GM21390 (cell line): ENCODE measurements around the gene PHYH.
A peak's percentile ranks its signal among the peaks of the same experiment; 100 is the strongest.
"Not testable (repeated sequence)": the region's sequence is repeated elsewhere in the genome, so short reads cannot be mapped to it uniquely, and the experiment has no call there.

Experiments
- ATAC-seq: cut with Tn5 transposase; IDR thresholded peaks from one replicate; pipeline ENCODE4 v1.9.1; 2021; ENCODE audit not compliant: unreplicated experiment

PHYH gene

DNA sequence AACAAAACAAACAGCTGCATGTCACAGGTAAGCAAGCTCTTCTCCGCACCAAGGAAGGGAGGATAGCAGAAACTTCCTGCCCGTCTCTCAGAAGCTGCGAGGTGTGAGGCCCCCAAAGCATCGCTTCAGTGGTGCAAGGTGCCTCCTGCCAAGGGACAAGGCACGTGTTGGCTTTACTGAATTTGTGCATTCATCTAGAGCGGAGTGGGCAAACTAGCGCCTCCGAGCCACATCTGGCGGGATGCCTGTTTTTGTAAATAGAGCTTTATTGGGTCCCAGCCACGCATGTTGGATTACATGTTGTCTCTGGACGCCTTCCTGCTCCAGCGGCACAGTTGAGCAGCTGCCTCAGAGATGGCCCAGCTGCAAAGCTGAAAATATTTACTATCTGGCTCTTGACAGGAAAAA lies 27.7 kb downstream of the PHYH start:
- ATAC-seq = no peak

DNA sequence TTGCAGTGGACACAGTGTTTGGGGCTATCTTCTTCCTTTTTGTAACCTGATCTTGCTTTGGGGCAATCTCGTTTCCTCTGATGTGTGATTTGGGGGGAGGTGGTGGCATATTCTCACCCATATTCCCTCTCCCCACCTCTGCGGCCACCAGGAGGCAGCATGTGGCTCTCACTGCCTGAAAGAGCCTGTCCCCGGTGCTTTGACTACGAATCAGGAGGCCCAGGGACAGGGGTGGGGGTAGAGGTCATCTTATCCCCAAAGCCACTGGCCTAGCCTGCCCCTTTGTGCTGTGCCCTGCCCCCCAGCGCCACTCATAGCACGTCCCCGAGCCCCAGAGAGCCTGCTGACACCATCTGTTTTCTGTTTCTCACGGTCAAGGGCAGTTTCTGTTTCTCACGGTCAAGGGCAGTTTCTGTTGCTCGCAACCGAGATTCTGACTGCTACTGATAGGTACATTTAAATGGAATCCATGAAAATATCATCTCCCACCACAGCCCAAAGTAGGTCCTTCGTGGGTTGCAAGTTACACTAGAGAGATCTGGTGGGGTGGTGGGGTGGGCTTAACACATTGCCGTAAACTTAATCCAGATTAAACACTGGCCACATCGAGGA lies 28.2 kb downstream of the PHYH start:
- peak; percentile 79 for ATAC-seq

DNA sequence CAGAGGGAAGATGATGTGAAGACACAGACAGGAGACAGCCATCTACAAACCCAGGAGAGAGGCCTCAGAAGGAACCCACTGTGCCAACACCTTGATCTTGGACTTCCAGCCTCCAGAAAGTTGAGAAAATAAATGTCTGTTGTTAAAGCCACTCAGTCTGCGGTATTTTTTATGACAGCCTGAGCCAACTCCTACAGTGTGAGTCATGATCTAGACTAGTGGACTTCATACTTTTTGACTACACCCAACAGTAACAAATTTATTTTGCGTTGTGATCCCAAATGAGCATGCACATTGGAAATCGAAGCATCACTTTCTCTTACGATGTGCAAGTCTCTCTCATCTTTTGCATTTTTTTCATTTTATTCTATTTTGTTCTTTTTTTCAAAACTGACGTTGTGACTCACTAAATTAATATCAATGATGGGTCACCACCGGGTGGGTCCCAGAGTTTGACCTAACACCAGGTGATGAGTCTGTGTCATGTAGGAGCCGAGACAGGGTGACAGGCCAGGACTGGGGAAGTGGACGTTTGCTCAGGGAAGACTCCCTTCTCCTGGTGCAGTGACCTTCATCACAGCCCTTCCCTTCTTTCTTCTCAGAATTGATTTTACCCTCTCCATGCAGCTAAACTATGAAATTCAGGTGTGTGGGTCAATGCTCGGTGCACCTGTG lies 28.9 kb downstream of the PHYH start:
- ATAC-seq = no peak

DNA sequence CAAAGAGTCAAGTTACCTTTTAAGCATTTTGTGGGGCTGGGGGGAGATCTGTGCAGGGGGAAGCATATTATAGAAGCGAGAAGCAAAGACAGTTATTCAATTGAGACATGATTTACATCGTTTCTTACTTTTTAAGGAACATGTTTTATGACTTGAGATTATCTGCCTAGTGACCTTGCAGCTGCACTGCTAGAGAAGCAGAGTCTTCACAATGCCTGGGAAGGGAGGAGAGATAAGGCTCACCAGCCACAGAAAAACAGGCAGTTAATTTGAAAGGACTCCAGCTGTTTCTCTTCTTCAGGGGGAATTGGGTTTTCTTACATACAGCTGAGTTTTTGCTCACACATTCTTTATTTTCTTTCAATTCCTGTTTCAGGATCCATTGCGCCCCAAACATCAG lies 31.0 kb downstream of the PHYH start:
- no peak for ATAC-seq

DNA sequence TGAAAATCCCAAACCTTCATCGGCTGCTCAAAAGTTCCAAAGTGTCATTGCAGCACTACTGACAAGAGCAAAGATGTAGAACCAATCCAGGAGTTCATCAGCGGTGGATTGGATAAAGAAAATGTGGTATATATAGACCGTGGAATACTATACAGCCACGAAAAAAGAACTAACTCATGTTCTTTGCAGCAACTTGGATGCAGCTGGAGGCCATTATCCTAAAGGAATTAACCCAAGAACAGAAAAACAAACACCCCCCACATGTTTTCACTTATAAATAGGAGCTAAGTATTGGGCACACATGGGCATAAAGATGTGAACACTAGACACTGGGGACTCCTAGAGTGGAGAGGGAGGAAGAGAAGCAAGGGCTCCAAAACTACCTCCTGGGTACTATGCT lies 31.6 kb downstream of the PHYH start:
- no peak for ATAC-seq

DNA sequence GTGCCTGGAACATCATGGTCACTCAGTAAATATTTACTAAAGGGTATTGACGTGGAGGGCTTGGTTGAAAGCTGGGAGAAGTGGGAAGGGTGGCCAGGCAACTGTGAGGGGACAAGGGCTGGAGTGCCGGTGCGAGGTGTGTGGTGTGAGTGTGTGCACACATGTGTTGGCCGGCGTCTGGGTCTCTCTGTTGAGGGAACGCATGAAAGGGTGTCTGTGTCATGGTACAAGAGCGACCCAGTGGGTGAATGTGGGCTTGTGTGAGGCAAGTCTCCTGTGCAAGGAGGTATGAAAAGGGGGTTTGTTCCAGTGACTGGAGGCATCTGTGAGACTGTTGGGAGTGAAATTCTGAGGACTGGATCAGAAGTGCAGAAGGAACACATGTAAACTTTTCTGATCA lies 36.3 kb downstream of the PHYH start:
- no peak for ATAC-seq

DNA sequence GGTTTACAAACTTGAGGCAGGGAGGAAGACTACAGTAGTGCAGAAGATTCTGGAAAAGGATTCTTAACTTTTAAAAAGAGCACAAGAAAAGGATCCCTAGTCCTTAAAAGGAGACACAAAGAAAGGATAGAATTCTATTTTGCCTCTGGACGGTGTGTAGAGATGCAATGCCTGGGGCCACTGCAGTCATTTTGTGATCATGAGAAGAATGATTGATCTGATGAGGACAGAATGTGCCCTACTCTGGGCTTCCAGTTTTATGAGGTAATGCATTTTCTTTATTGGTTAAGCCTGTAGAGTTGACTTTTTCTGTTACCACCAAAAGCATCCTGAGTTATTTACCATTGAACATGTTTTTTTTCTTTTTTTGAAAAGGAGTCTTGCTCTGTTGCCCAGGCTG lies 37.4 kb downstream of the PHYH start:
- no peak for ATAC-seq

DNA sequence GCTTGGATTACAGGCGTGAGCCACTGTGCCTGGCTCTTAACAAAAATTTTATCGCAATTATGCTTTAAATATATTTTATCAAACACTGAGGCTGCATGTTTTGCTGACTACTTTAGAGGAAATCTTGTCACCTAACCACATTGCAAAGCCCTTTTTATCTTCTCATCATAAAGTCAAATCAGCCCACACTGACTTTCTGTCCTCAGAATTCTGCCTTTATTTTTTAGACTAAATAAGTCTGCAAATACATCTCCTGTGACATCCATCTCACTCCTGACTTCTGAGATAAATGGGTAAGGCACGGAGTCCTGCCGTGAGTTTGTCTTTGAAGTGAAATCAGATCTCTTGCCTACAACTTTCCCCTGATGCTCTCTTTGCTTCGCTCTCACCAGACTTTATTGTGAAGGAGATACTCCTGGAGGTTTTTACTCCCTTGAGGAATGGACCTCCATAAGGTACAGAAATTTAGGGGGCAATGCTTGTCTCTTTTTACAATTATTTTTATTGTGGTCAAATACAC lies 42.2 kb downstream of the PHYH start:
- ATAC-seq = no peak

DNA sequence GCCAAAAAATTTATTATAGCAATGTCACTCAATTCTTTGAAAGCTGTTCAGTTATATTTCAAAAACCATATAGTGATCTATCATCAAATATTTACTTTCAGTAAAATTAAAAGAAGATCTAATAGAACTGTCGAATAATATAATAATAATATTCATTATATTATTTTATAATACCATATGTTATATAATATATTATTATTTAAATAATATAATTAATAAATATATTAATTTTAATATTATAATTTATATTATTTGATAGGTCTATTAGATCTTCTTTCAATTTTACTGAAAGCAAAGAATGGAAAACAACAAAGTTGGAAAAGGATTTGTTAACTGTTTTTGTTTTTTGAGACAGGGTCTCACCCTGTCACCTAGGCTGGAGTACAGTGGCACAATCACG lies 43.2 kb downstream of the PHYH start:
- no peak for ATAC-seq

DNA sequence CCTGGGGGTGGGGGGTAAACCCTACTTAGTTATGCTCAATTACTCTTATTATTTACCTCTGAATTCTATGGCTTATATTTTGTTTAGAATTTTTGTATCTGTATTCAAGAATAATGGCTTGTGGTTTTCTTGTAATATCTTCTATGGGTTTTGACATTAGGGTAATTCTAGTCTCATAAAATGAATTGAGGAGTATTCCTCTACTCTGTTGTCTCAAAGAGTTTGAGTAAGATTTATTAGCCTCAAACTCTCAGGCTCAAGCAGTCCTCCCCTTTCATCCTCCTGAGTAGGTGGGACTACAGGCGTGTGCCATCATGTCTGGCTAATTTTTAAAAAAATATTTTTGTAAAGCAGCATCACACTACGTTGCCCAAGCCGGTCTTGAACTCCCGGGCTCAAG lies 46.1 kb downstream of the PHYH start:
- no peak for ATAC-seq

DNA sequence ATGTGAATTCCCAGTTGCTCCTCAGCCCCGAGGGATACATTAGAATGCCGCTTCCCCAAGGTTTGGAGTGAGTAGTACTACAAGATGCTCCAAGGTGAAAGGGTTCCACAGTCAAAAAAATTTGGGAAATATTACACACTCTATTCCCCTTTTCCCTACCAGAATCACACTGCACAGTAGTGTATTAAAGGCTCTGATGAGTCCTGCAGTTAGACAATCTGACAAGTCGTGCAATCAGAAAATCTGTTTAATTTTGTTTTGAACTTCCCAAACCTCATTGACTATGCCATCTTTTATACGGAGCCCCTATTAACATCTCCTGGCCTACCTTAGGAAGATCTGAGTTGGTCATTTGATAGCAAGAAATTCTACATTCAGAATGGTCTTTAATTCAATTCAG lies 52.1 kb downstream of the PHYH start:
- no peak for ATAC-seq

DNA sequence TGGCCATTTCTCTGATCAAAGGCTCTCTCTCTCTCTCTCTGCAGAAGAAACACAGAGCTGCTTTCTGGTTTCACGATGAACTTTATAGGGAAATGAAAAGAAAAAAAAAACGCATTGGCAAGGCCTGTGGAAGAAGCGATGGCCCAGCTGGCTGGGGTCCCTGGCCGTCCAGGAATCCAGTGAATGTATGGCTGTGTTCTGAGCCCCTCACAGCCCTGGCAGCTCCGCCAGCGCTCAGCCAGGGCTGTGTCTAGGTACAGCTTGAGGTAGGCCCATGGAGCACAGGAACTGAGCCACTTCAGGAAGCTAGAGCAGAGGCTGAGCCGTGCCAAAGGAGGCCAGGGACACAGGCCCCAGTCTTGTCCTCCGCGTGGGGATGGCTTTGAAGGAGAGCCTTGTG lies 52.6 kb downstream of the PHYH start:
- no peak for ATAC-seq

DNA sequence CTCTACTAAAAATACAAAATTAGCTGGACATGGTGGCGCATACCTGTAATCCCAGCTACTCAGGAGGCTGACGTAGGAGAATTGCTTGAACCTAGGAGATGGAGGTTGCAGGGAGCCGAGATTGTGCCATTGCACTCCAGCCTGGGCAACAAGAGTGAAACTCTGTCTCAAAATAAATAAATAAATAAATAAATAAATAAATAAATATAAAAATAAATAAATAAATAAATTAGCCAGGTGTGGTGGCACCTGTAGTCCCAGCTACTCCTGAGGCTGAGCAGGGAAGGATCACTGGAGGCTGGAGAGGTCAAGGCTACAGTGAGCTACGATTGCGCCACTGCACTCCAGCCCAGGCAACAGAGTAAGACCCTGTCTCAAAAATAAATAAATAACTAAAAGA lies 57.6 kb downstream of the PHYH start:
- not testable (repeated sequence) for ATAC-seq

DNA sequence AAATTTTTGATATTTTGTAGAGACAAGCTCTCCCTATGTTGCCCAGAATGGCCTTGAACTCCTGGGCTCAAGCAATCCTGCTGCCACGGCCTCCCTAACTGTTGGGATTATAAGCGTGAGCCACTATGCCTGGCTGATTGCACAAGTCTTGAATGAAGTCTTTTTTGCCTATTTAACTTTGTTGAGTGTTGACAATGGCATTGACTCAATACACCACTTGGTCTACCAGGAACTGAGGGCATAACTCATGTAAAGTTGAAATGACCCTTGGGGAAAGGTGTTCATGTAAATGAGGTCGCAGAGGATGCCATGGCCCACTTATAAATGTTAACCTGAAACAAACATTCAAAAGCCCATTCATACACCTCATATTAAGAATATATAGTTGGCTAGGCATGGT lies 58.3 kb downstream of the PHYH start:
- ATAC-seq = no peak

DNA sequence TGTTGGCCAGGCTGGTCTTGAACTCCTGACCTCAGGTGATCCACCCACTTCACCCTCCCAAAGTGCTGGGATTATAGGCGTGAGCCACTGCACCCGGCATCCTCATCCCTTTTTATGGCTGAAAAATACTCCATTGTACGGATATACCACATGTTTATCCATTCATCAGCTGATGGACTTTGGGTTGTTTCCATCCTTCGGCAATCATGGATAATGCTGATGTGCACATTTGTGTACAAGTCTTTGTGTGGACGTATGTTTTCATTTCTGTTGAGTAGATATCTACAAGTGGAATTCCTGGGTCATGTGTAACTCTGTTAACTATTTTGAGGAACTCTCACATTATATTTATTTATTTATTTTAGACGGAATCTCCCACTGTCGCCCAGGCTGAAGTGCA lies 59.9 kb downstream of the PHYH start:
- no peak for ATAC-seq

DNA sequence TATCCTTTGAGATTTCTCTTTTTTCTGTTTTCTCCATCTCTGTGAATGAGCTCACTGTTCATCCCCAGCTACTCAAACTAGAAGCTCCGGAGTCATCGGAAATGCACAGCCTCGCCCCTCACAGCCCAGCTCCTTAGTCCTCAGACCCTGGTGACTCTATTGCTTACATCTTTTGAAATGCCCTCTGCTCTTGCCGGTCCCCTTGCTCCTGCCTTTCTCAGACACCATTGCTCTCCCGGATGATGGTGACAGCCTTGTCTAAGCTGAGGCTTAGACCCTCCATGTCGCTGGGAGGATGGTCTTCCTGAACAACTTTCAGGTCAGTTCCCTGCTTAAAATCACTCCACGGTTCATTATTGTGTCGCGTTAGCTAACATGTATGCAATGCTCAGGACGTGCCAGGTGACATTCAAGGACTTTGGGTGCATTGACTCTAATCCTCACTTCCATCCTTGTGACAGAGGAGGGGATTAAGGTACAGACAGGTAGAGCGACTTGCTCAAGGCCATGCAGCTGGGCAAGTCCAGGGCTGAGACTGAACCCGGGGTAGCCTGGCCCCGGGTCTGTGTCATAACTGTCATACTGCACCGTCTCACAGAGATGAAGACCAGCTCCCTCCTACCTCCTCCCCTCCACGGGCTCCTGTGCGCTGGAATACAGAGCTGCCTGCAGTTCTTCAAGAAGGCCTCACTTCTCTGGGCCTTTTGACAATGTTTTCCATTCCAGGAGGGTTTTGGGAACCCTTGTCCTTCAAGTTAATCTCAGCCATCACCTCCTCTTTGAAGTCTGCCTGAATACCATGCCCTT lies 61.4 kb downstream of the PHYH start:
- no peak for ATAC-seq

DNA sequence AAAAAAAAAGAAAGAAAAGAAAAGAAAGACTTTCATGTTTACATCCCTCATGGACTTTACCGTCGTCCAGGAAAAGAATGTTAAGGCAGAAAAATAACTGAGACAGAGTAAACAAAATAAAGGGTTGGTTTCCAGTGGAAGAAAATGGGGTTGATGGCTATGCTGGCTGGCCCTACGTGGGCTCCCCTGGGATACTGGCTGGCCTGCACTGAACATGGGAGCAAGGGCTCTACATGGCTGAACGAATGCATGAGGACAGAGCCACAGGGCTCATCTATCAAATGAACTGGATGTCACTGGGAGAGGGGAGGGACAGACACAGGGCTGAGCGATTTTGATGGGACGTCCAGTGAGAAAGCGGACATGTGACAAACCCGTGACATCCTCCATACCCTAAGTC lies 63.2 kb downstream of the PHYH start:
- ATAC-seq = no peak

DNA sequence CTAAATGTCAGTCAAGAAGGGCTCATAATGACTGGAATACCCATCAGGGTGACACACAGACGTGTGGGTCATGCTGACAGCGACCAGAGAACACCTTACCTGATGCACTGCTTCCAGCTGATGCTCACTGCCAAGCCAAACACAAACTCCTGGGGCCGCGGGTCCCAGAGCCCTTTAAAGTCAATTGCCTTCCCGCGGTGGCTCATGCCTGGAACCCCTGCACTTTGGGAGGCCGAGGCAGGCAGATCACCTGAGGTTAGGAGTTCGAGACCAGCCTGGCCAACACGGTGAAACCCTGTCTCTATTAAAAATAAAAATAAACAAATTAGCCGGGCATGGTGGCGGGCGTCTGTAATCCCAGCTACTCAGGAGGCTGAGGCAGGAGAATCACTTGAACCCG lies 65.1 kb downstream of the PHYH start:
- ATAC-seq = not testable (repeated sequence)

DNA sequence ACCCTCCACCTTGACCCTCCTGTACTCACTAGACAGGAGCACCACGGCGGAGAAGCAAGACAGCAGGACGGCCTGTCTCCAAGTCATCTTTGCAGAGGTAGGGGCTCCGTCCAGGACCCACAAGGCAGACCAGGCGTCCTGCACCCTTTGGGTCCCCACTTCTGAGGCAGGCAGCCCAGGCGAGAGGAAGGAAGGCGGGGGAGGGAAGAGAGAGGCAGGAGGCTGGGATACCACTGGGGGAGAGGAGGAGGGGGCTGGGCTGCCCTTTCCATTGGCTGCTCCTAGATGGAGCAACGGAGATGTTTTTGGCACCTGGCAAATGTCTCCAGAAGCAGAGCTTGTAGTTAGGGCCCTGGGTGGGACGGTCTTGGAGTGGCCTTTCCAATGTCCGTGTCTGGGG lies 65.7 kb downstream of the PHYH start, which contains the start of gene UCMA:
TSS of gene UCMA (minus strand) at position 203 of the 400 bp plus-strand sequence. CDS start at position 87, 116 bp downstream.
- no peak for ATAC-seq

DNA sequence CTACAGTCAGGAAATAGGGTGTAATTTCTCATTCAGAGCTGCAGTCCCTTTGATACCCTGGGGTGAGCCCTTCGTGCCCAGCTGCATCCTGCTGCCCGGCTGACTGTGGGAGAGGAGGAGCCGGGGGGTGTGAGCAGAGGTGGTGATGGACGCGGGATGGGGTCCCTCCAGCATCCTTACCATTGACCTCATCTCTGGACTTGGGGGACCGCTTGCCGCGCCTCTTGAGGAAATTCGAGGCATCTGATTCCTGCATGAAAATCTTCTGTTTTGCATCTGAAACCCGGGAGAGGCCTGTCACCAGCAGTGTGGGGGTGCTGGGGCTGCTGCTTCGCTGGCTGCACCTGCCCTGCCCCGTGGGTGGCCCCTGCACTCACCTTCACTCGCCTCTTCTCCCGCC lies 66.5 kb downstream of the PHYH start:
- ATAC-seq = no peak

DNA sequence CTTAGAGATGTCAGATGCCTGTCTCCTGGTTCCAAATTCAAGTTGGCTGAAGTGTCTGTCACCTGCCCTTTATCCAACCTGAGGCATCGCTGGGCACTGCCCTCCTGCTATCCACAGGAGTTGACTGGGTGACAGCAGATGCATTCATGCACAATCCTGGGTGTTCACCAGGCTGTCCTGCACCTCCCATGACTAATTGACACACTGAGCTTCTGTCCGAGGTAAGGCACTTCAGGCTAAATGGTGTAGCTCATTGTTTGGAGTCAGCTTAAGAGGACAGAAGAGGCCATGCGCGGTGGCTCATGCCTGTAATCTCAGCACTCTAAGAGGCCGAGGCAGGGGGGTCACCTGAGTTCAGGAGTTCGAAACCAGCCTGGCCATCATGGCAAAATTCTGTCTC lies 68.1 kb downstream of the PHYH start:
- ATAC-seq = no peak

DNA sequence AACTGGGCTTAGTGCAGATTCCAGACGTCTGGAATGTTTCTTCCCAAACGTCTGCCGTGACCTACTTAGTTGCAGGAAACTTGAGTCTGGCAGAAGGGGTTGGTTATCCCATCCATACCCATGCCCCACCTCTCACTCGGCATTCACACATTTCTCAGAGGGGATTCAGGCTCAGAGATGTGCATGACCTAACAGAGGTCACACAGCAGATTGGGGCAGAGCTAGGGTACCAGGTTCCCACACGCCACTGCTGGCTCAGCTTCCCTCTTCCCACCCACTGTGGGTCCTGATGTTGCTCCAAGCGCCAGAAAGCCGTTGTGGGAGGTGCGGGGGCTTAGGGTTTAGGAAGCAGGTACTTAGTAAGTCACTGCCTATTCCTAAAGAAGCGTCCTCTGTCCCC lies 68.7 kb downstream of the PHYH start:
- ATAC-seq = no peak
